Thyroid gland (tissue), 4 donors: ENCODE results near the gene GATAD1. TPM values are rescaled to one million over a fixed set of nuclear protein-coding genes. Genes with fewer than 3 reads are reported as not detected.
"Not testable (repeated sequence)": the region's sequence is repeated elsewhere in the genome, so short reads cannot be mapped to it uniquely, and the experiment has no call there.

ENCODE experiments used
- DNase-seq, 2 donors: peaks; one replicate each; pipeline ENCODE4 v3.0.0-alpha.2; 2019
- H3K27ac ChIP-seq, 3 donors: fragments of 200-600 bp; sonication (generic); 1 replicate in 2 of 3; 2 replicates in 1 of 3; pipeline ENCODE4 v1.5.1; 2016 to 2019; ENCODE audit warnings: mild to moderate bottlenecking in 1 of 3, moderate library complexity in 1 of 3
- H3K27me3 ChIP-seq: fragments of 200-600 bp; sonication (generic); one replicate; pipeline ENCODE4 v1.5.1; 2019
- H3K36me3 ChIP-seq, 2 donors: fragments of 200-600 bp; sonication (generic); one replicate each; pipeline ENCODE4 v1.5.1; 2016 to 2019
- H3K4me1 ChIP-seq, 2 donors: fragments of 200-600 bp; sonication (generic); one replicate each; pipeline ENCODE4 v1.5.1; 2017 to 2019
- H3K4me3 ChIP-seq, 3 donors: fragments of 200-600 bp; sonication (generic); replicated peaks in 1 of 3; 1 replicate in 2 of 3; 2 replicates in 1 of 3; pipeline ENCODE4 v1.5.1; 2016; ENCODE audit warnings: mild to moderate bottlenecking in 1 of 3
- H3K9me3 ChIP-seq: fragments of 200-600 bp; sonication (generic); one replicate; pipeline ENCODE4 v1.5.1; 2017
- CTCF ChIP-seq, 6 experiments: fragments of 200-600 bp in 3 of 6; fragments of 450-650 bp in 3 of 6; sonication (generic) in 3 of 6; IDR thresholded peaks; one replicate each; pipeline ENCODE4 v1.5.1; 2016 to 2019; ENCODE audit warnings: antibody characterized with exemption in 6 of 6, mild to moderate bottlenecking in 2 of 6, inconsistent platforms in 1 of 6, moderate library complexity in 1 of 6
- POLR2A ChIP-seq, 2 donors: fragments of 450-650 bp; IDR thresholded peaks; one replicate each; pipeline ENCODE4 v1.6.1; 2017; ENCODE audit warnings: antibody characterized with exemption in 2 of 2, mild to moderate bottlenecking in 2 of 2, moderate library complexity in 1 of 2
- WGBS, 2 donors: methylation state at CpG; one replicate each; pipeline ENCODE4 v1.1.5; 2017; 5-methylcytosine and 5-hydroxymethylcytosine counted together
- intact Hi-C: fragments of 100-400 bp; cut with DNase I; formaldehyde crosslinking; loops from one replicate; pipeline ENCODE4 v1.15.1; 2023
- total RNA-seq, 4 donors: library from RNA; depleted of rRNA; stranded (reverse); fragments of >200 nt; gene quantifications; one replicate each; pipeline ENCODE4 v1.2.3, GENCODE V29; 2016

GATAD1 gene
- total RNA-seq, 4 donors from 2014 or later = 46.1 to 99.0 (median 63.1) TPM

GRCh38 chr7:92435542-92435941 lies 11.7 kb upstream of the GATAD1 start:
- H3K4me1 ChIP-seq = no peaks in the 10 kb centered on the region
- 96 to 97% methylated on average over 2 of the region's 2 CpGs for WGBS, 2 donors
- no peak for DNase-seq
- no peaks in the 10 kb centered on the region for H3K9me3 ChIP-seq
- H3K36me3 ChIP-seq = no peaks in the 10 kb centered on the region
- H3K27ac ChIP-seq = no peak overlapping the region
- intact Hi-C loops = no loop called here
- no peak for TF ChIP-seq CTCF (IDR thresholded peaks at IDR 0.05)
- no peak for TF ChIP-seq POLR2A (IDR thresholded peaks at IDR 0.05)
- H3K4me3 ChIP-seq = no peak overlapping the region
- no peaks in the 10 kb centered on the region for H3K27me3 ChIP-seq

GRCh38 chr7:92436612-92437445 lies 10.5 kb upstream of the GATAD1 start:
- Histone ChIP-seq H3K27me3 (no peaks in the 10 kb centered on the region), H3K27ac (no peak overlapping the region), H3K9me3 (no peaks in the 10 kb centered on the region), H3K4me3 (no peak overlapping the region), H3K36me3 (no peaks in the 10 kb centered on the region), H3K4me1 (no peaks in the 10 kb centered on the region)
- TF ChIP-seq POLR2A (IDR thresholded peaks at IDR 0.05) = no peak
- no peak for TF ChIP-seq CTCF (IDR thresholded peaks at IDR 0.05)
- WGBS, 2 donors = 63 to 64% methylated on average over 7 of the region's 7 CpGs
- intact Hi-C loops = no loop called here
- DNase-seq = no peak

- no peak for DNase-seq
- Histone ChIP-seq H3K36me3 (no peaks in the 10 kb centered on the region), H3K27me3 (no peaks in the 10 kb centered on the region), H3K4me3 (no peak overlapping the region), H3K4me1 (no peaks in the 10 kb centered on the region), H3K27ac (no peak overlapping the region), H3K9me3 (no peaks in the 10 kb centered on the region)
- intact Hi-C loops = no loop called here
- no peak for TF ChIP-seq CTCF (IDR thresholded peaks at IDR 0.05)
- TF ChIP-seq POLR2A (IDR thresholded peaks at IDR 0.05) = no peak
- 79 to 83% methylated on average over 6 of the region's 6 CpGs for WGBS, 2 donors
Observed at GRCh38 chr7:92437956-92438491, 9.3 kb upstream of the GATAD1 start.

GRCh38 chr7:92442720-92443119 lies 4.6 kb upstream of the GATAD1 start:
- H3K4me3 ChIP-seq, H3K27me3 ChIP-seq, H3K4me1 ChIP-seq, intact Hi-C loops, DNase-seq, H3K9me3 ChIP-seq, H3K27ac ChIP-seq, H3K36me3 ChIP-seq: not testable (repeated sequence)
- WGBS, 2 donors = 89 to 91% methylated on average over 2 of the region's 2 CpGs

GRCh38 chr7:92446869-92447344 lies 375 bp upstream of the GATAD1 start:
- intact Hi-C loops = no loop called here
- Histone ChIP-seq H3K36me3 (peaks cover 4 to 5% of the 10 kb centered on the region in 2 donors), H3K4me1 (peaks cover 9 to 10% of the 10 kb centered on the region in 2 donors), H3K27me3 (no peaks in the 10 kb centered on the region), H3K27ac (peak overlapping the region; percentile 95 to 98 (median 97)), H3K4me3 (peak overlapping the region in 1 of 3 donors; percentile 73), H3K9me3 (no peaks in the 10 kb centered on the region)
- DNase-seq = no peak
- no peak for TF ChIP-seq POLR2A (IDR thresholded peaks at IDR 0.05)
- peak in 1 of 6 experiments; percentile 94 for TF ChIP-seq CTCF (IDR thresholded peaks at IDR 0.05)
- WGBS, 2 donors = 53% methylated on average over 20 to 21 of the region's 21 CpGs
